GM18870 (cell line): ENCODE results near the gene KIAA1328.

Experiments
- ATAC-seq: cut with Tn5 transposase; IDR thresholded peaks from one replicate; pipeline ENCODE4 v1.9.1; 2021; ENCODE audit warnings: moderate library complexity; ENCODE audit not compliant: unreplicated experiment

Gene KIAA1328

GRCh38 chr18:37274309-37275236 is 445.6 kb downstream of the KIAA1328 start:
- ATAC-seq = no peak

- ATAC-seq = no peak
Measured at GRCh38 chr18:37275237-37275741, 446.4 kb downstream of the KIAA1328 start.

DNA sequence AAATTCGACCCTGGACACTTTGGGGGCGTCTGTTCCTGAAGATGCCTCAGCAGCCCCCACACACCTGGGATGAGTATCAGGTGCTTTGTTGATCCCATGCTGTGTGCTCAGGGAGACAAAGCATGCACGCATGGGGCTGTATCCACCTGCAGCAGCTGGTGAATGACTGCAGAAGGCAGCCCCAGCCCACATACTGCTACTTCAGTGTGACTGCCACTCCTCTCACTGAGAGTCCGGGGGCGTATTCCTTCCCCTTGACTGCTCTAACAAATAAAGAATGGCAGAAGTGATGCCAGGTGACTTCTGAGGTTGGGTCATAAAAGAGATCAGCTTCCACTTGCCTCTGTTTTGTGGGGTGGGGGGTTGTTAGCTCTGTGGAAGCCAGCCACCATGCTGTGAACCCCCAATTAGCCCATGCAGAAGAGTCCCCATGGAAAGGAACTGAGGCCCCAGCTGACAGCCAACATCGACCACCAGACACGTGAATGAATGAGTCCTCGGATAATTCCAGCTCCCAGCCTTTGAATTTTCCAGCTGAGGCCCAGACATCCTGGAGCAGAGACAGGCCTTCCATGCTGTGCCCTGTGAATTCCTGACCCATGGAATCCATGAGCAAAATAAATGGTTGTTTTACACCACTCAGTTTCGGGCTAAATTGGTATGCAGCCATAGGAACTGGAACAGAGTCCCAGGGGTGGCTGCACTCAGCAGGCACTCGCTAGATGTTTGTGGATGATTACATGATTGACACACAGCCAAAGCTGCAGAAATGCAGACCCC is 447.4 kb downstream of the KIAA1328 start:
- no peak for ATAC-seq

DNA sequence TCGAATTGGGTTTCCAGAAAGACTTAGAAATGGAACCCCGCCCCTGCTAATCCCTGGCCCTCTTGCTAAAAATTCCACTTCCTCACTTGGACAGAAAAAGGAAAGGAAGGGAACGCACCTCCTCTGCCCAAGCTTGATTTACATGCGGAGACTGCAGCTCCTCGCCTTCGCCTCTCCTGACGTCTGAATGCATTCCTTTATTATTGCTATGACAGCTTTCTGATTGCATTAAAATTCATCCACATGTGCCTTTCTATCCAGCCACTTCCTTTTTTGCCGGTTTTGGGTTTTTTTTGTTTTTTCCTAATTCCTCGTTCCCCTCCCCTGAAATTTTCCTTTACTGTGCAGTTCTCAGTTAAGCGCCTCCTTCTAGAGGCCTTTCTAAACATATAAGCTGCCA is 448.9 kb downstream of the KIAA1328 start:
- no peak for ATAC-seq
